Spleen (tissue), 11 donors: ENCODE data around the gene YAE1. TPM values are rescaled to one million over a fixed set of nuclear protein-coding genes. Genes with fewer than 3 reads are reported as not detected.

Source experiments
- DNase-seq: peaks from one replicate; pipeline ENCODE4 v3.0.0-alpha.2; 2020
- H3K27ac ChIP-seq, 8 donors: fragments of 200-600 bp; sonication (generic) in 7 of 8; 1 replicate in 4 of 8; 2 replicates in 4 of 8; pipeline versions ENCODE4 v1.5.0 to v1.8.0; 2016 to 2021; ENCODE audit warnings: inconsistent platforms in 4 of 8, mild to moderate bottlenecking in 4 of 8, moderate library complexity in 1 of 8
- H3K27me3 ChIP-seq, 7 donors: fragments of 200-600 bp; sonication (generic) in 6 of 7; replicated peaks in 1 of 7; 1 replicate in 4 of 7; 2 replicates in 3 of 7; pipeline versions ENCODE4 v1.5.0 to v1.8.0; 2016 to 2021; ENCODE audit warnings: inconsistent platforms in 3 of 7, mild to moderate bottlenecking in 1 of 7
- H3K36me3 ChIP-seq, 6 donors: fragments of 200-600 bp; sonication (generic) in 5 of 6; 1 replicate in 4 of 6; 2 replicates in 2 of 6; pipeline versions ENCODE4 v1.5.0 to v1.8.0; 2016 to 2021; ENCODE audit warnings: inconsistent platforms in 2 of 6
- H3K4me1 ChIP-seq, 6 donors: fragments of 200-600 bp; sonication (generic) in 5 of 6; 1 replicate in 3 of 6; 2 replicates in 3 of 6; pipeline versions ENCODE4 v1.5.0 to v1.8.0; 2016 to 2021; ENCODE audit warnings: inconsistent platforms in 3 of 6
- H3K4me3 ChIP-seq, 8 donors: fragments of 200-600 bp; sonication (generic) in 7 of 8; 1 replicate in 4 of 8; 2 replicates in 4 of 8; pipeline versions ENCODE4 v1.5.0 to v1.8.0; 2016 to 2021; ENCODE audit warnings: inconsistent platforms in 4 of 8, mild to moderate bottlenecking in 4 of 8, moderate library complexity in 2 of 8
- H3K9me3 ChIP-seq, 8 donors: fragments of 200-600 bp; sonication (generic) in 7 of 8; 1 replicate in 4 of 8; 2 replicates in 4 of 8; pipeline versions ENCODE4 v1.5.0 to v1.8.0; 2016 to 2021; ENCODE audit warnings: inconsistent platforms in 4 of 8
- POLR2A ChIP-seq, 3 donors: fragments of 450-650 bp; IDR thresholded peaks; one replicate each; pipeline ENCODE4 v1.5.1; 2017; ENCODE audit warnings: antibody characterized with exemption in 3 of 3, mild to moderate bottlenecking in 1 of 3
- POLR2AphosphoS5 ChIP-seq, 3 donors: sonication (generic); formaldehyde crosslinking; IDR thresholded peaks; one replicate each; pipeline ENCODE4 v1.5.1; 2017; ENCODE audit warnings: antibody characterized with exemption in 3 of 3
- WGBS, 5 donors: extraction: QIAGEN DNeasy Blood & Tissue Kit in 3 of 5; methylation state at CpG; one replicate each; pipeline versions ENCODE4 v1.1.5 to v1.1.7; 2013 to 2018; 5-methylcytosine and 5-hydroxymethylcytosine counted together
- intact Hi-C: fragments of 100-400 bp; cut with DNase I; formaldehyde crosslinking; loops from one replicate; pipeline ENCODE4 v1.15.0; 2023; ENCODE audit warnings: low total_unique reads
- polyA plus RNA-seq, 3 donors: library from polyadenylated mRNA; stranded (reverse); fragments of 200-250 nt; gene quantifications; one replicate each; pipeline ENCODE4 v1.2.1, GENCODE V29; 2013
- total RNA-seq, 7 donors: library from RNA; depleted of rRNA in 3 of 7; stranded (reverse); fragments of >200 nt in 3 of 7; fragmentation: NEBNext Ultra II Directional in 4 of 7; extraction: Animal tissue kit (Norgen Biotek cat#: 25700) in 4 of 7; gene quantifications; one replicate each; pipeline versions ENCODE4 v1.1.0 to v1.2.1, GENCODE V29; 2016 to 2021
- TF ChIP-seq, protein P1 (sequence below), 11 experiments: fragments of 200-600 bp in 7 of 11; fragments of 450-650 bp in 4 of 11; sonication (generic) in 4 of 11; IDR thresholded peaks in 8 of 11; conservative IDR thresholded peaks in 3 of 11; 1 replicate in 7 of 11; 2 replicates in 4 of 11; pipeline versions ENCODE4 v1.4.0 to v1.8.0; 2016 to 2021; ENCODE audit warnings: antibody characterized with exemption in 11 of 11, inconsistent platforms in 4 of 11, mild to moderate bottlenecking in 1 of 11
- donor health status: healthy with polysubstance abuse.
- donor health status: DM: no; HTN: no; CAD: no; lungs with moderate emphysema.
- donor health status: DM: no; HTN: no; CAD: no.
- donor health status: Bipolar disorder and iron deficiency.
- donor health status: healthy.
- donor health status: DM: no; HTN: no; CAD: no.
- donor health status: DM: yes; HTN: yes; CAD: no.

The YAE1 gene
- total and polyA plus RNA-seq, 10 donors, result 13.2 to 21.8 (median 15.8) TPM

DNA sequence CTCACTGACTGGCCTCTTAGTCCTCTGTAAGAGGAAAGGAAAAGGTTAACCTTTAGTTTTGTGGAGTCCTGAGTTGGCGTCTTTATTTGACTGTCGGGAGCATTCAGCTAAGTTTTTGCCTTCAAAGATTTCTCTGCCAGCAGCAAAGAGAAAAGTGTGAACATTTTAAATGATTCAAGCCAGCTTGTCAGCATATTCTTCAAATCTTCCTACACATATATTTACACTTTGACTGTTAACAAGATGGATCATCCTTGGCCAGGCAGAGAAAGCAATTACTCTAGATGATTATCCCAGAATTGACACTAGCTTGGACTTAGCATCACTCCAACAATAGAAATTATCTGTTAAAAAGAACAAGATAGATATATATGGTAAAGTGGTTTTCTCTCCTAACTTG, 15.8 kb upstream of the YAE1 start:
- intact Hi-C loops, result no loop called here
- no peaks in the 10 kb centered on the region for H3K27me3 ChIP-seq
- no peaks in the 10 kb centered on the region for H3K4me1 ChIP-seq
- no peak overlapping the region for H3K4me3 ChIP-seq
- 74 to 86% (median 77%) methylated on average over 2 of the region's 2 CpGs for WGBS, 5 donors
- no peak overlapping the region for H3K27ac ChIP-seq
- H3K9me3 ChIP-seq, result peaks cover 0 to 34% (median 22%) of the 10 kb centered on the region in 8 donors
- TF ChIP-seq POLR2AphosphoS5 (IDR thresholded peaks at IDR 0.05), result no peak
- H3K36me3 ChIP-seq, result no peaks in the 10 kb centered on the region
- DNase-seq, result no peak

DNA sequence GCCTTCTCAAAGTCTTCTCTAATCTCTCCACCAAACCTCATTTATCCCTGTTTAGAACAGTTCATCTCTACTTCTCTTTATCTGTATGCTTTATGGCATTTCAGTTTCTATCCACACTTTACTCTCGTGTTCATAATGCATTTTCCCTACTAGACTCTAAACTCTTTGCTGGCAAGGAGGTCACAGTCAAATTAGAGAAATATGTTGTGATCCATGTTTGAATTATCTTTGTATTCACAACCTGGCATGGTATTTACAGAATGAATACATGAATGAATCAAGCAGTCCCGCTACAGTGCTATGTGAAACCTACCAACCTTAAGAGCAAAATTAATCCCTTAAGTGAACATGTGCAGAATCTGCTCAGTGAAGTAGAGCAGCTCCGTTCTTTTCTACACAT, 12.8 kb upstream of the YAE1 start:
- H3K27me3 ChIP-seq, result no peaks in the 10 kb centered on the region
- H3K9me3 ChIP-seq, result peaks cover 0 to 7% (median 1%) of the 10 kb centered on the region in 8 donors
- H3K36me3 ChIP-seq, result no peaks in the 10 kb centered on the region
- whole genome bisulfite sequencing, 5 donors, result 83 to 92% (median 88%) methylated on average over 3 of the region's 3 CpGs
- no peaks in the 10 kb centered on the region for H3K4me1 ChIP-seq
- no peak overlapping the region for H3K4me3 ChIP-seq
- intact Hi-C loops, result no loop called here
- no peak for DNase-seq
- TF ChIP-seq POLR2AphosphoS5 (IDR thresholded peaks at IDR 0.05) (no peak), POLR2A (IDR thresholded peaks at IDR 0.05) (no peak)
- TF ChIP-seq, protein P1, sequence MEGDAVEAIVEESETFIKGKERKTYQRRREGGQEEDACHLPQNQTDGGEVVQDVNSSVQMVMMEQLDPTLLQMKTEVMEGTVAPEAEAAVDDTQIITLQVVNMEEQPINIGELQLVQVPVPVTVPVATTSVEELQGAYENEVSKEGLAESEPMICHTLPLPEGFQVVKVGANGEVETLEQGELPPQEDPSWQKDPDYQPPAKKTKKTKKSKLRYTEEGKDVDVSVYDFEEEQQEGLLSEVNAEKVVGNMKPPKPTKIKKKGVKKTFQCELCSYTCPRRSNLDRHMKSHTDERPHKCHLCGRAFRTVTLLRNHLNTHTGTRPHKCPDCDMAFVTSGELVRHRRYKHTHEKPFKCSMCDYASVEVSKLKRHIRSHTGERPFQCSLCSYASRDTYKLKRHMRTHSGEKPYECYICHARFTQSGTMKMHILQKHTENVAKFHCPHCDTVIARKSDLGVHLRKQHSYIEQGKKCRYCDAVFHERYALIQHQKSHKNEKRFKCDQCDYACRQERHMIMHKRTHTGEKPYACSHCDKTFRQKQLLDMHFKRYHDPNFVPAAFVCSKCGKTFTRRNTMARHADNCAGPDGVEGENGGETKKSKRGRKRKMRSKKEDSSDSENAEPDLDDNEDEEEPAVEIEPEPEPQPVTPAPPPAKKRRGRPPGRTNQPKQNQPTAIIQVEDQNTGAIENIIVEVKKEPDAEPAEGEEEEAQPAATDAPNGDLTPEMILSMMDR (IDR thresholded peaks at IDR 0.05 in 8 of 11, conservative IDR thresholded peaks at IDR 0.05 in 3 of 11), result no peak
- no peak overlapping the region for H3K27ac ChIP-seq

DNA sequence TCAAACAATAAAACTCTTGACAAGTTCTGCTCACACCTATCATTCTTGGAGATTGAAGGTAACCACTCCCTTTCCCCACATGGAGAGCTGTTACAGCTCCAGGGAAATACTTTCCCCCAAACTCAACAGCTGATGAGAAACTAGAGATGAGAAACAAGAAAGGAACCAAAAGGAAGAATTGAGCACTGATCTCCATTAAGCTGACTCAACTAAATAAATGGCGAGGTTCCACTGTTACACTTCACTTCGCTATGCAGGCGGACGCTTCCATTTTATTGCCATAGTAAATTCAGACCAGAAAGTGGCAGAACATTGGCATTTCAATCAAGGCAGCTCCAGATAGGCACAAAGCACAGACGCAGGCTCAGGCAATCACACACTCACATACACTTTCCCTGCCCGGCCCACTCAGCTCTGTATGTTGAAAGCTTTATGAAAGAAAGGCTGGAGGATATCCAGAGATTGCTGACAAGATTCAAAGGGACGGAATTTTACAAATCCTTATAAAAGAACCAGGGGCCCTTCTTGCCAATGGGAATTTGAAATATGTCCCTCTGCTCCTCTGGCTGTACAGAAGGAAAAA, 11.5 kb upstream of the YAE1 start:
- Histone ChIP-seq H3K27ac (no peak overlapping the region), H3K36me3 (no peaks in the 10 kb centered on the region), H3K27me3 (no peaks in the 10 kb centered on the region), H3K4me3 (no peak overlapping the region), H3K4me1 (no peaks in the 10 kb centered on the region), H3K9me3 (no peaks in the 10 kb centered on the region)
- no peak for TF ChIP-seq POLR2AphosphoS5 (IDR thresholded peaks at IDR 0.05)
- TF ChIP-seq, protein P1 (IDR thresholded peaks at IDR 0.05 in 8 of 11, conservative IDR thresholded peaks at IDR 0.05 in 3 of 11), result no peak
- TF ChIP-seq POLR2A (IDR thresholded peaks at IDR 0.05), result no peak
- WGBS, 5 donors, result 78 to 90% (median 88%) methylated on average over 7 of the region's 7 CpGs
- intact Hi-C loops, result no loop called here
- DNase-seq, result no peak

DNA sequence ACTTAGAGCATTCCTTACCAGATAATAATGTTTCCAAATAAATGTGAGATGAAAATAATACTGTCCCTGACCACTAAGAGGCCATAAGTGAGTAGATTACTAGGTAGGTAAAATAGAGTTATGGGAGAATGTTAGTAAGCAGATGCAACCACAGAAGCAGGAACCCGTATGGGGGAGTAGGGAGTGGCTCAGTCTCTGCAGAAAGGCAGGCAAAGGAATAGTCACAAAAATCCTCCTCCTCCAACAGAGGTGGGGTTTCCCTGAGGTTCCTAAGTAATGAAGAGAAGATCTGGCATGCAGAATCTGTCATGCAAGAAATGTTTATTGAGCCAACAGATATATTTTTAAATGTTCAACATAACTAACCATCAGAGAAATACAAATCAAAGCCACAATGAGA, 9.0 kb upstream of the YAE1 start:
- 43 to 64% (median 45%) methylated on average over 1 of the region's 1 CpG for whole genome bisulfite sequencing, 5 donors
- H3K36me3 ChIP-seq, result no peaks in the 10 kb centered on the region
- H3K4me3 ChIP-seq, result no peak overlapping the region
- TF ChIP-seq, protein P1 (IDR thresholded peaks at IDR 0.05 in 8 of 11, conservative IDR thresholded peaks at IDR 0.05 in 3 of 11), result no peak
- TF ChIP-seq POLR2A (IDR thresholded peaks at IDR 0.05), result no peak
- TF ChIP-seq POLR2AphosphoS5 (IDR thresholded peaks at IDR 0.05), result no peak
- H3K27ac ChIP-seq, result no peak overlapping the region
- H3K4me1 ChIP-seq, result no peaks in the 10 kb centered on the region
- intact Hi-C loops, result no loop called here
- H3K9me3 ChIP-seq, result no peaks in the 10 kb centered on the region
- H3K27me3 ChIP-seq, result no peaks in the 10 kb centered on the region
- DNase-seq, result no peak

DNA sequence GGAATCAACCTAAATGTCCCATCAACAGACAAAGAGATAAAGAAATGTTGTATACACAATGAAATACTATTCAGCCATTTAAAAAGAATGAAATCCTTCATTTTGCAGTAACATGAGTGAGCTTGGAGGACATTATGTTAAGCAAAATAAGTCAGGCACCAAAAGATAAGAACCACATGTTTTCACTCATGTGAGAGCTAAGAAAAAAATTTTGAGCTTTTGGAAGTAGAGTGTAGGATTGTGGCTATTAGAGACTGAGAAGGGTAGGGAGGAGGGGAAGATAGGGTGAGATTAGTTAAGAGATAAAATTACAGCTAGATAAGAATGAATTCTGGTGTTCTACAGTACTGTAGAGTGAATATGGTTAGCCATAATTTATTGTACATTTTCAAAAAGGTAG, 8.3 kb upstream of the YAE1 start:
- intact Hi-C loops, result no loop called here

More for the DNA sequence above, 8.3 kb upstream of the YAE1 start:
- no peak for DNase-seq
- Histone ChIP-seq H3K9me3 (no peaks in the 10 kb centered on the region), H3K36me3 (no peaks in the 10 kb centered on the region), H3K27ac (no peak overlapping the region), H3K27me3 (no peaks in the 10 kb centered on the region), H3K4me1 (no peaks in the 10 kb centered on the region), H3K4me3 (no peak overlapping the region)
- TF ChIP-seq POLR2AphosphoS5 (IDR thresholded peaks at IDR 0.05) (no peak), POLR2A (IDR thresholded peaks at IDR 0.05) (no peak)
- TF ChIP-seq, protein P1 (IDR thresholded peaks at IDR 0.05 in 8 of 11, conservative IDR thresholded peaks at IDR 0.05 in 3 of 11), result no peak
